ENCODE results near the gene SYNE2. TPM values are rescaled to one million over a fixed set of nuclear protein-coding genes. Genes with fewer than 3 reads are reported as not detected.

SYNE2 gene
- total RNA-seq, 1 donor from 2014 or later = 186 TPM

DNA sequence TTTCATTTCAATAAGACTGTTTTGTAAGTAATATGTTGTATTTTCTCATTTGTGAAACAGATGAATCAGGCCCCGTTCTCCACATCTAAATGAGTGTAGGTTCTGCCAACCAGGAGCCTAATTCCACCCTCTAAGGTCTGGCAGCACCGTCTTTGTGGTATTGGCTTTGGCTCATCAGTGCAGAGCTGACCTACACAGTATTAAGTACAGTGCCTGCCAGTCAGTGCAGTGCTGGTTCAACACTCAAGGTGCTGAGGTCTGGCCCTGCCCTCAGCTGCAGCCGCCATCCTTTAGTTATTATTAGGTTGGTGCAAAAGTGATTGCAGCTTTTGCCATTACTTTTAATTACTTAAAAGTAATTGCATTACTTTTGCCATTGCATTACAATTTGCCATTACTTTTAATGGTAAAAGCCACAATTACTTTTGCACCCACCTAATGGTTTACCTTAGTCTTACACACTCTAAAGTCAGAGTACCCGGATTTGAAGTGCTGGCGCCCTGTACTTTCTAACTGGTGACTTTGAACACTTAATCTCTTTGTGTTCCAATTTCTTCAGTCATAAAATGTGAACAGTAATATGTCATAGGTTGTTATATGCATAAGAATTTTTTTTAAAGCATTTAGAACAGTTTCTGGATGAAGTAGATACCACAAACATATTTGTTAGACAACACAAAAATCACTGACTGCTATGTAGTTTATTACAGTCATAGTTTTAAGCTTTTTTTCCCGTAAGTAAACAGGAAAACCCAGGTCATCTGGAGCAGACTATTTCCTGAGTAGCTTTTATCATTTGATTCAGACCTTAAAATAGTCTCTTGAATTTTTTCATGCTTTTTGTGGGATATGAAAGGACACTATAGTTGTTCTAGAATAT is 99.5 kb downstream of the SYNE2 start:
- TF ChIP-seq, protein P1, sequence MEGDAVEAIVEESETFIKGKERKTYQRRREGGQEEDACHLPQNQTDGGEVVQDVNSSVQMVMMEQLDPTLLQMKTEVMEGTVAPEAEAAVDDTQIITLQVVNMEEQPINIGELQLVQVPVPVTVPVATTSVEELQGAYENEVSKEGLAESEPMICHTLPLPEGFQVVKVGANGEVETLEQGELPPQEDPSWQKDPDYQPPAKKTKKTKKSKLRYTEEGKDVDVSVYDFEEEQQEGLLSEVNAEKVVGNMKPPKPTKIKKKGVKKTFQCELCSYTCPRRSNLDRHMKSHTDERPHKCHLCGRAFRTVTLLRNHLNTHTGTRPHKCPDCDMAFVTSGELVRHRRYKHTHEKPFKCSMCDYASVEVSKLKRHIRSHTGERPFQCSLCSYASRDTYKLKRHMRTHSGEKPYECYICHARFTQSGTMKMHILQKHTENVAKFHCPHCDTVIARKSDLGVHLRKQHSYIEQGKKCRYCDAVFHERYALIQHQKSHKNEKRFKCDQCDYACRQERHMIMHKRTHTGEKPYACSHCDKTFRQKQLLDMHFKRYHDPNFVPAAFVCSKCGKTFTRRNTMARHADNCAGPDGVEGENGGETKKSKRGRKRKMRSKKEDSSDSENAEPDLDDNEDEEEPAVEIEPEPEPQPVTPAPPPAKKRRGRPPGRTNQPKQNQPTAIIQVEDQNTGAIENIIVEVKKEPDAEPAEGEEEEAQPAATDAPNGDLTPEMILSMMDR (IDR thresholded peaks at IDR 0.05; ENCODE audit: borderline replicate concordance) = no peak
- peak overlapping the region; percentile 68 for H3K27ac ChIP-seq (replicated peaks)
- H3K4me1 ChIP-seq = peaks cover 26% of the 10 kb centered on the region
- peaks cover 54% of the 10 kb centered on the region for H3K36me3 ChIP-seq
- no peak overlapping the region for H3K4me3 ChIP-seq
- H3K27me3 ChIP-seq (ENCODE audit: low read depth) = no peaks in the 10 kb centered on the region
- no peaks in the 10 kb centered on the region for H3K9me3 ChIP-seq (replicated peaks)
- DNase-seq = peak; percentile 22
- intact Hi-C loops (cut with micrococcal nuclease) = no loop called here

DNA sequence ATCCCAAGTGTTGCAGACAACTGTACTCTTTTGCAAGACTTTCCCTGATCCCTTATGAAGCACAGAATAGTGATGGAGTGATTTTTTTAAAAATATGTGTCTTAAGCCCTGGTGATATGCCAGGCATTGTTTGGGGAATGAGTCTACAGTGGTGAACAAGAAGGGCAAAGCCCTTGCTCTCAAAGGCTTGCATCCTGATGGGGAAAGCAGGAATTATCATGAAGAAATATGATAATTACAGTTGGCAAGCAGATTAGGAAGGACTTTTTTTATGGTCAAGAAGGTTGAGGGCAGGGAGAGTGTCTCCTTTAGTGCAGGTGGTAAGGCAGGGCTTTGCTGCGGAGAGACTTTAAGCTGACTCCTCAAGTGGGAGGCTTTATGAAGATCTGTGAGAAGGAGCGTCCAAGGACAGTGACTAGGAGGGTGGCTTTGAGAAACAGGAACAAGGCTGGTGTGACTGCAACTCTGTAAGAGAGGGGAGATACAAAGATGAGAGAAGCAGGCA is 100.2 kb downstream of the SYNE2 start:
- no peak for DNase-seq
- no peaks in the 10 kb centered on the region for H3K9me3 ChIP-seq (replicated peaks)
- intact Hi-C loops (cut with micrococcal nuclease) = no loop called here
- H3K4me1 ChIP-seq = peaks cover 30% of the 10 kb centered on the region
- H3K27ac ChIP-seq (replicated peaks) = peak overlapping the region; percentile 68
- TF ChIP-seq, protein P1 (IDR thresholded peaks at IDR 0.05; ENCODE audit: borderline replicate concordance) = no peak
- peaks cover 48% of the 10 kb centered on the region for H3K36me3 ChIP-seq
- no peak overlapping the region for H3K4me3 ChIP-seq
- H3K27me3 ChIP-seq (ENCODE audit: low read depth) = no peaks in the 10 kb centered on the region

DNA sequence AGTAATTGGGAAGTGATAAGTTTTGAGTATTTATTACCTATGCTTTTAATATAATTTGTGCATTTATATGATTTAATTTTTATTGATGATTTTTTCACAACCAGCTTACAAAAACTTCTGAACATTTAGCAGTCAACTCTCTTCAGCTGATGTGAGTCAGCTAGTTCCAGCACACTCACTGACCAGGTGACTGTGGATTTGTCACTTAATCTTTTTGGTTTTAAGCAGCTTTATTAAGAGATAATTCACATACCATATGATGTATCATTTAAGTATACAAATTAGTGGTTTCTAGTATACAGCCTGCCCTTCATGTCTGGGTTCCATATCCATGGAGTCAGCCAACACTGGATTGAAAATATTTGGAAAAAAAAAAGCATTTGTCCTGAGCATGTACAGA is 103.5 kb downstream of the SYNE2 start:
- Histone ChIP-seq H3K9me3 (replicated peaks) (no peaks in the 10 kb centered on the region), H3K4me3 (no peak overlapping the region), H3K4me1 (peaks cover 38% of the 10 kb centered on the region), H3K27ac (replicated peaks) (no peak overlapping the region), H3K36me3 (peaks cover 32% of the 10 kb centered on the region), H3K27me3 (ENCODE audit: low read depth) (no peaks in the 10 kb centered on the region)
- TF ChIP-seq, protein P1 (IDR thresholded peaks at IDR 0.05; ENCODE audit: borderline replicate concordance) = no peak
- intact Hi-C loops (cut with micrococcal nuclease) = no loop called here
- no peak for DNase-seq

DNA sequence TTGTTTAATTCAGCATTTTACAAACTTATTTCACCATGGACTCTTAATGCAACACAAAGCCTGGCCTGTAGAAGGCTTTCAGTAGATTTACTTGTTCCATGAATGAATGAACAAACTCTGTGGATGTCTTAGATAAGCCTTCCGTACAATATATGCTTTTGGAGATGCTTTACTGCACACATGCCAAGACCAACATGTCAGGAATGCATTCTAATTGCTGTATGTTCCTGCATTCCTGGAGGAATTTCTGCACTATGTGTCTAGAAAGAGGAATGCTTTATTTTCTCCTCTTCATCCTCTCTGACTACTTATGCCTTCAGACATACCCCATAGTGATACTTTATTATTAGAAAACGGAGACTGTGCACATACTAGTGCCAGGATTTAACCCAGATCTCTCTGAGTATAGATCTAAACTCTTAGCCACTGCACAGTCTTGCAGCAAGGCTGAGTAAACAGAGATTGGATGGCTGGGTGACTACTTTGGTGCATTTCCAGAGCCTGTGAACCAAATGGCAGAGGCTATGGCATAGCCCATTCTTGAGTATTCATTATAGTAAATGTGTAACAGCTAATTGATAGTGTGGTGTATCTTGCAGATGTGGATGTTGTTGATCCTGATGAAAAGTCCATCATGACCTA is 108.2 kb downstream of the SYNE2 start:
- no peaks in the 10 kb centered on the region for H3K27me3 ChIP-seq (ENCODE audit: low read depth)
- TF ChIP-seq, protein P1 (IDR thresholded peaks at IDR 0.05; ENCODE audit: borderline replicate concordance) = no peak

DNA sequence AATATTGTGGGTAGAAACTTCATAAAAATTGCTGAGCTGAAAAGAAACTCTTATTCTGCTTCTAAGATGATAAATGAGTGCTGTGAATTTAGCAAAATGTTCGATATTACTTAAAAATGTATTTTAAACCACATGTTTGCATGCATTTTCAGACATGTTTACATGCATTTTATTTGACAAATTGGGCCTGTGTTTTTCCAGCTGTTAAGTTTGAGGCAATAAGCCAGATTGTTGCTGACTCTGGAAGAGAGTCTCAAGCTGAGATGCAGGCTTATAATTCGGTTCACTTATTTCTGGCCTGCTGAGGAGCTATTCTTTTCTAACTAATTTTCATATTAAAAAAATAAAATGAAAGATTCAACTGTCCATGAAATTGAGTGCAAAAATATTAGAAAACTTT is 110.1 kb downstream of the SYNE2 start:
- Histone ChIP-seq H3K9me3 (replicated peaks) (no peaks in the 10 kb centered on the region), H3K27ac (replicated peaks) (no peak overlapping the region), H3K4me1 (peaks cover 24% of the 10 kb centered on the region), H3K36me3 (peaks cover 28% of the 10 kb centered on the region), H3K27me3 (ENCODE audit: low read depth) (no peaks in the 10 kb centered on the region), H3K4me3 (no peak overlapping the region)
- intact Hi-C loops (cut with micrococcal nuclease) = no loop called here
- TF ChIP-seq, protein P1 (IDR thresholded peaks at IDR 0.05; ENCODE audit: borderline replicate concordance) = no peak
- no peak for DNase-seq

More for the DNA sequence above, 108.2 kb downstream of the SYNE2 start:
- peaks cover 24% of the 10 kb centered on the region for H3K4me1 ChIP-seq
- H3K36me3 ChIP-seq = peaks cover 23% of the 10 kb centered on the region
- H3K4me3 ChIP-seq = no peak overlapping the region
- intact Hi-C loops (cut with micrococcal nuclease) = no loop called here
- H3K27ac ChIP-seq (replicated peaks) = no peak overlapping the region
- H3K9me3 ChIP-seq (replicated peaks) = no peaks in the 10 kb centered on the region
- DNase-seq = no peak
